WI38 (cell line): ENCODE results near the gene KIF26B.
"Not testable (repeated sequence)": the region's sequence is repeated elsewhere in the genome, so short reads cannot be mapped to it uniquely, and the experiment has no call there.

ENCODE experiments used
- H3K4me3 ChIP-seq: 2 replicates; pipeline ENCODE4 v1.5.1; 2011; ENCODE audit warnings: low read depth, mild to moderate bottlenecking, control low read depth, low read length
- CTCF ChIP-seq: IDR thresholded peaks from 2 replicates; pipeline ENCODE4 v1.5.1; 2012; ENCODE audit warnings: low read depth, mild to moderate bottlenecking, control low read depth, low read length

KIF26B gene

GRCh38 chr1:245671966-245672767 is 517.4 kb downstream of the KIF26B start:
- no peak overlapping the region for H3K4me3 ChIP-seq
- TF ChIP-seq CTCF: no peak

- not testable (repeated sequence) for H3K4me3 ChIP-seq
Observed at GRCh38 chr1:245672836-245673656, 518.3 kb downstream of the KIF26B start.

GRCh38 chr1:245673881-245674414 is 519.2 kb downstream of the KIF26B start:
- no peak for TF ChIP-seq CTCF
- no peak overlapping the region for H3K4me3 ChIP-seq

- H3K4me3 ChIP-seq: no peak overlapping the region
- TF ChIP-seq CTCF: no peak
Observed at GRCh38 chr1:245677461-245678240, 522.9 kb downstream of the KIF26B start.

- no peak overlapping the region for H3K4me3 ChIP-seq
- TF ChIP-seq CTCF: no peak
Observed at GRCh38 chr1:245678860-245679411, 524.2 kb downstream of the KIF26B start.

- no peak overlapping the region for H3K4me3 ChIP-seq
- no peak for TF ChIP-seq CTCF
Observed at GRCh38 chr1:245679821-245680780, 525.3 kb downstream of the KIF26B start.
